K562 (cell line): ENCODE measurements around the gene GRWD1. TPM values are rescaled to one million over a fixed set of nuclear protein-coding genes. Genes with fewer than 3 reads are reported as not detected.
A peak's percentile ranks its signal among the peaks of the same experiment; 100 is the strongest.

Experiments used
- CCNT2 ChIP-seq: IDR thresholded peaks from 2 replicates; pipeline ENCODE4 v1.6.1; 2011; ENCODE audit warnings: borderline replicate concordance, low read depth, mild to moderate bottlenecking, moderate library complexity, mixed read lengths, low read length; ENCODE audit not compliant: insufficient read length; ENCODE audit errors: extremely low read depth
- CREB3L1 ChIP-seq: fragments of 450-650 bp; IDR thresholded peaks from 2 replicates; pipeline ENCODE4 v1.6.1; 2014; ENCODE audit warnings: low read depth, mild to moderate bottlenecking, moderate library complexity, borderline replicate concordance
- CXXC5 ChIP-seq: fragments of 250-450 bp; sonication (Bioruptor Pico); IDR thresholded peaks from 2 replicates; pipeline ENCODE4 v1.8.0; 2022; ENCODE audit warnings: inconsistent platforms, mild to moderate bottlenecking, moderate library complexity
- HDAC1 ChIP-seq, 2 experiments: fragments of 450-650 bp; IDR thresholded peaks; 2 replicates each; pipeline ENCODE4 v1.6.1; 2016 to 2017; ENCODE audit warnings: inconsistent platforms in 1 of 2, mild to moderate bottlenecking in 1 of 2, moderate library complexity in 1 of 2
- HINFP ChIP-seq: fragments of 450-650 bp; conservative IDR thresholded peaks from 2 replicates; pipeline ENCODE4 v1.6.1; 2016; ENCODE audit warnings: missing genetic modification characterization, low read depth, mild to moderate bottlenecking, control low read depth, missing compliant biosample characterization
- KDM2B ChIP-seq: fragments of 250-450 bp; sonication (Bioruptor Pico); IDR thresholded peaks from 2 replicates; pipeline ENCODE4 v1.8.0; 2021; ENCODE audit warnings: mild to moderate bottlenecking, moderate library complexity
- NFIC ChIP-seq: fragments of 450-650 bp; IDR thresholded peaks from 2 replicates; pipeline ENCODE4 v1.6.1; 2017; ENCODE audit warnings: mild to moderate bottlenecking, inconsistent platforms
- NONO ChIP-seq, 2 experiments: fragments of 200-400 bp in 1 of 2; fragments of 450-650 bp in 1 of 2; formaldehyde crosslinking in 1 of 2; IDR thresholded peaks; 2 replicates each; pipeline ENCODE4 v1.6.1; 2017; ENCODE audit warnings: low read depth in 2 of 2, mild to moderate bottlenecking in 2 of 2, moderate library complexity in 2 of 2, low read length in 1 of 2
- NR2C2 ChIP-seq, 2 experiments: fragments of 200-800 bp in 1 of 2; sonication (Bioruptor generic) in 1 of 2; sonication (generic) in 1 of 2; formaldehyde crosslinking in 1 of 2; IDR thresholded peaks; 2 replicates each; pipeline versions ENCODE4 v1.6.1 to v1.8.0; 2016 to 2022; ENCODE audit warnings: mild to moderate bottlenecking in 1 of 2, missing compliant biosample characterization in 1 of 2, missing genetic modification characterization in 1 of 2, missing genetic modification reagents in 1 of 2
- PHF20 ChIP-seq: fragments of 450-650 bp; IDR thresholded peaks from 2 replicates; pipeline ENCODE4 v1.6.1; 2018; ENCODE audit not compliant: partially characterized antibody
- POLR2G ChIP-seq: fragments of 200-400 bp; formaldehyde crosslinking; IDR thresholded peaks from 2 replicates; pipeline ENCODE4 v1.6.1; 2017; ENCODE audit warnings: low read depth, mild to moderate bottlenecking, antibody characterized with exemption, low read length, moderate library complexity
- SMAD4 ChIP-seq: fragments of 250-450 bp; sonication (Bioruptor Pico); conservative IDR thresholded peaks from 2 replicates; pipeline ENCODE4 v1.8.0; 2021; ENCODE audit warnings: inconsistent platforms, mild to moderate bottlenecking, moderate library complexity
- SPI1 ChIP-seq: IDR thresholded peaks from 2 replicates; pipeline ENCODE4 v1.6.1; 2011; ENCODE audit warnings: low read depth, low read length, control low read depth, borderline replicate concordance
- SUPT5H ChIP-seq: fragments of 450-650 bp; IDR thresholded peaks from 2 replicates; pipeline ENCODE4 v1.6.1; 2016
- TRIM24 ChIP-seq, 2 experiments: fragments of 450-650 bp; IDR thresholded peaks; 2 replicates each; pipeline ENCODE4 v1.6.1; 2016
- USF1 ChIP-seq: sonication (generic); formaldehyde crosslinking; IDR thresholded peaks from 2 replicates; pipeline ENCODE4 v1.9.0; 2022; ENCODE audit warnings: mild to moderate bottlenecking, missing genetic modification reagents
- VEZF1 ChIP-seq: fragments of 200-800 bp; sonication (Bioruptor generic); IDR thresholded peaks from 2 replicates; pipeline ENCODE4 v1.6.1; 2017; ENCODE audit warnings: missing genetic modification characterization, missing compliant biosample characterization
- ZNF263 ChIP-seq: sonication (generic); formaldehyde crosslinking; IDR thresholded peaks from 2 replicates; pipeline ENCODE4 v1.8.0; 2022; ENCODE audit warnings: mild to moderate bottlenecking, missing genetic modification reagents, borderline replicate concordance
- ZNF347 ChIP-seq: fragments of 450-650 bp; formaldehyde crosslinking; IDR thresholded peaks from 2 replicates; pipeline ENCODE4 v1.4.0; 2020; ENCODE audit warnings: low read depth, mild to moderate bottlenecking, moderate library complexity
- ZNF695 ChIP-seq: fragments of 450-650 bp; formaldehyde crosslinking; IDR thresholded peaks from 2 replicates; pipeline ENCODE4 v1.4.0; 2020; ENCODE audit warnings: mild to moderate bottlenecking, moderate library complexity
- polyA plus RNA-seq, 8 experiments: library from polyadenylated mRNA; depleted of rRNA in 4 of 8; stranded (reverse) in 5 of 8; unstranded in 3 of 8; fragments of >200 nt; fragmentation: Nextera tagmentation in 2 of 8; fragmentation: Illumina TruSeq in 1 of 8; extraction: Ambion mirVana in 2 of 8; extraction: Trizol in 1 of 8; gene quantifications; 2 replicates each; pipeline versions ENCODE4 v1.2.1 to v1.2.3, GENCODE V29; 2011 to 2014; ENCODE audit warnings: inconsistent platforms in 1 of 8, missing spikeins in 1 of 8
- total RNA-seq, 7 experiments: library from RNA; depleted of rRNA in 6 of 7; stranded (reverse); fragments of >200 nt in 6 of 7; fragmentation: Illumina TruSeq in 2 of 7; extraction: Trizol in 2 of 7; gene quantifications; 2 replicates each; pipeline versions ENCODE4 v1.2.1 to v1.2.3, GENCODE V29; 2011 to 2021; ENCODE audit warnings: low replicate concordance in 1 of 7

The GRWD1 gene
- total and polyA plus RNA-seq, 9 of the 15 experiments (the other 6 are each of a cell fraction or from before 2014, with no cell fraction given), result 1.5 to 87.2 (median 24.5) TPM

GRCh38 chr19:48493718-48494401 lies 48.1 kb downstream of the GRWD1 start (continued):
- TF ChIP-seq NONO (IDR thresholded peaks at IDR 0.05; ENCODE audit: low read depth in 2 of 2, low read length in 1 of 2), result 0 out of 4 replicates have a peak, but pooled peaks of 1 of the 2 experiments have one; percentile 47
- 0 out of 4 replicates have a peak, but pooled peaks of 1 of the 2 experiments have one; percentile 34 for TF ChIP-seq HDAC1 (IDR thresholded peaks at IDR 0.05)
- peak; percentile 49 for TF ChIP-seq CCNT2
- TF ChIP-seq ZNF695 (CRISPR knock-in tag), result no peak
- TF ChIP-seq ZNF347 (CRISPR knock-in tag), result no peak
- 0 out of 2 replicates have a peak, but pooled peaks have one; percentile 56 for TF ChIP-seq KDM2B (CRISPR knock-in tag)
- peak; percentile 55 for TF ChIP-seq POLR2G
- no peak for TF ChIP-seq SUPT5H
- TF ChIP-seq PHF20, result peak; percentile 72
- TF ChIP-seq NFIC, result 0 out of 2 replicates have a peak, but pooled peaks have one; percentile 75
- 0 out of 4 replicates have a peak, but pooled peaks of 1 of the 2 experiments have one; percentile 9 for TF ChIP-seq TRIM24 (IDR thresholded peaks at IDR 0.05)
- TF ChIP-seq VEZF1 (CRISPR knock-in tag), result peak; percentile 6; the same call in 1 of the 2 replicates
- TF ChIP-seq HINFP (tag), result peak; percentile 71
- peak; percentile 58; the same call in 1 of the 2 replicates for TF ChIP-seq SMAD4 (CRISPR knock-in tag)
- TF ChIP-seq USF1 (CRISPR knock-in tag), result no peak
- no peak for TF ChIP-seq SPI1
- no peak for TF ChIP-seq NR2C2 (CRISPR knock-in tag; IDR thresholded peaks at IDR 0.05)
- 0 out of 2 replicates have a peak, but pooled peaks have one; percentile 41 for TF ChIP-seq NR2C2 (tag; IDR thresholded peaks at IDR 0.05)
- no peak for TF ChIP-seq CREB3L1
- peak; percentile 78 for TF ChIP-seq CXXC5 (CRISPR knock-in tag)
- peak; percentile 33 for TF ChIP-seq ZNF263
